PFSK-1 (cell line): ENCODE data around the gene LRRC4C.

Source experiments
- FOXP2 ChIP-seq: optimal IDR thresholded peaks from 2 replicates; pipeline ENCODE3; 2011; ENCODE audit warnings: borderline replicate concordance, control low read depth, inconsistent platforms; ENCODE audit not compliant: insufficient read depth; ENCODE audit errors: extremely low read length, extremely low read depth
- POLR2AphosphoS5 ChIP-seq: IDR thresholded peaks from 2 replicates; pipeline ENCODE4 v1.6.1; 2012; ENCODE audit warnings: low read depth, mild to moderate bottlenecking, control low read depth, low read length, moderate library complexity
- REST ChIP-seq, 2 experiments: IDR thresholded peaks; 2 replicates each; pipeline versions ENCODE4 v1.6.1 to v1.8.0; 2011 to 2012; ENCODE audit warnings: low read depth in 2 of 2, low read length in 2 of 2, control low read depth in 1 of 2, inconsistent platforms in 1 of 2, mild to moderate bottlenecking in 1 of 2, moderate library complexity in 1 of 2; ENCODE audit not compliant: insufficient read depth in 1 of 2
- SIN3A ChIP-seq: IDR thresholded peaks from 2 replicates; pipeline ENCODE4 v1.6.1; 2012; ENCODE audit warnings: mild to moderate bottlenecking, low read length, moderate library complexity, borderline replicate concordance; ENCODE audit not compliant: insufficient read depth
- TAF1 ChIP-seq: IDR thresholded peaks from 2 replicates; pipeline ENCODE4 v1.6.1; 2012; ENCODE audit warnings: low read length, control low read depth, borderline replicate concordance; ENCODE audit not compliant: insufficient read depth

Gene LRRC4C

DNA sequence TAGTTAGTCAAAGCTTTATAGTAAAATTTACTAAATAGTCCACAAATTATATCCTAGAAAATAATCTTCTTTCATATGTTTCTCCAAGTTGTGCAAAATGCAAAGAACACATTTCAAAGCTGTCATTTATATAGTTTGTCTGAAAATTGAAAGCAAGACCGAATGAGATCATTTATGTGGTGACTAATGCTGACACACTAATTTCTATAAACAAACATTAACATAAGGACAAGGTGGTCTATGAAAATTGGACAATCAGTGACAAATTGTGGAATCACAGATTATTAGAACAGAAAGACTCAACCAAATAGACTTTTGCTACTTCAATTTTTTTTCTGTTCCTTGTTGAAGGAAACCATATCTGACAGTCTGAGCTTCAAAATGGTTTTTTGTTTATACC is 1056.1 kb downstream of the LRRC4C start:
- TF ChIP-seq FOXP2 (no peak), POLR2AphosphoS5 (no peak), SIN3A (no peak), TAF1 (no peak), REST (IDR thresholded peaks at IDR 0.05; ENCODE audit: insufficient read depth in 1 of 2, low read depth in 2 of 2, low read length in 2 of 2) (no peak)

GRCh38 chr11:40401132-40401853 is 1058.2 kb downstream of the LRRC4C start:
- no peak for TF ChIP-seq FOXP2
- no peak for TF ChIP-seq POLR2AphosphoS5
- no peak for TF ChIP-seq TAF1
- no peak for TF ChIP-seq REST (IDR thresholded peaks at IDR 0.05; ENCODE audit: insufficient read depth in 1 of 2, low read depth in 2 of 2, low read length in 2 of 2)
- no peak for TF ChIP-seq SIN3A

DNA sequence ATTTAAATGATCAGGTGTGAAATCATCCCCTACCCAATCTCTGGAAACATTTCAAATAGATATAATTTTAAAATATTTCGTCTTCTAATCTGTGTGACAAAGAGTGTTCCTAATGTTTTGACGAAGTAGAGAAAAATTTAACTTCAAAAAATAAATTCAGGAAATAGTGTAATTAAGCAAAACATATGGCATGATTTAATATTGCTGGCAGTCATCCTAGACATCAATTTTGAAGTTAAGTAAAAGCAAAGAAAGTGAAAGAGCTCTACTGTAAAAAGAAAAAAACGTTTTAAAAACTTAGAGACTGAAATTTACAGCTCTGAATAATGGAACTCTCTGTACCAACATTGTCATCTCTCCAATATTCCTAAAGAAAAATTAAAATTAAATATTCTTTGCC is 1062.3 kb downstream of the LRRC4C start:
- TF ChIP-seq REST (IDR thresholded peaks at IDR 0.05; ENCODE audit: insufficient read depth in 1 of 2, low read depth in 2 of 2, low read length in 2 of 2) (no peak), TAF1 (no peak), POLR2AphosphoS5 (no peak), SIN3A (no peak), FOXP2 (no peak)

DNA sequence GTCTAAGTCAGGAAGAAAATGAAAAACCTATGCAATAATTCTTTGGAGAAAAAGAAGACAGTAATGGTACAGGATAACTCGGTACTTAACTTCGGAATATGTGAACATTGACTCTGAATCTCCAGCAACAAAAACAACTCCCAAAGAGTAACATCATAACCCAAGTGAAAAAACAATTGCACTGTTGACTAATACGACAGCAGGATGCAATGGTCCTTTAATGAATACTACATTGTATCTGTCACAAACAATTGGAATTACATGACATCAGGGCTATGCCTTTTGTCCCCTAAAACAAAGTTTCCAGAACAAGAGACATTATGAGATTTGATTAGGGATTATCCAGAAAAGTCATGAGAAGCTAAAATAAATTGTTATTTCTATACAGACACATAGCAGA is 1065.9 kb downstream of the LRRC4C start:
- no peak for TF ChIP-seq POLR2AphosphoS5
- TF ChIP-seq TAF1, result no peak
- no peak for TF ChIP-seq REST (IDR thresholded peaks at IDR 0.05; ENCODE audit: insufficient read depth in 1 of 2, low read depth in 2 of 2, low read length in 2 of 2)
- no peak for TF ChIP-seq SIN3A
- TF ChIP-seq FOXP2, result no peak

GRCh38 chr11:40391679-40392078 is 1067.8 kb downstream of the LRRC4C start:
- no peak for TF ChIP-seq REST (IDR thresholded peaks at IDR 0.05; ENCODE audit: insufficient read depth in 1 of 2, low read depth in 2 of 2, low read length in 2 of 2)
- no peak for TF ChIP-seq SIN3A
- TF ChIP-seq FOXP2, result no peak
- TF ChIP-seq TAF1, result no peak
- no peak for TF ChIP-seq POLR2AphosphoS5
